Raji (cell line): ENCODE measurements around the gene MPG.

Experiments used
- POLR2A ChIP-seq: IDR thresholded peaks from 2 replicates; pipeline ENCODE4 v1.6.1; 2011; ENCODE audit warnings: low read depth, low read length, control low read depth; ENCODE audit not compliant: insufficient read depth

Gene MPG

DNA sequence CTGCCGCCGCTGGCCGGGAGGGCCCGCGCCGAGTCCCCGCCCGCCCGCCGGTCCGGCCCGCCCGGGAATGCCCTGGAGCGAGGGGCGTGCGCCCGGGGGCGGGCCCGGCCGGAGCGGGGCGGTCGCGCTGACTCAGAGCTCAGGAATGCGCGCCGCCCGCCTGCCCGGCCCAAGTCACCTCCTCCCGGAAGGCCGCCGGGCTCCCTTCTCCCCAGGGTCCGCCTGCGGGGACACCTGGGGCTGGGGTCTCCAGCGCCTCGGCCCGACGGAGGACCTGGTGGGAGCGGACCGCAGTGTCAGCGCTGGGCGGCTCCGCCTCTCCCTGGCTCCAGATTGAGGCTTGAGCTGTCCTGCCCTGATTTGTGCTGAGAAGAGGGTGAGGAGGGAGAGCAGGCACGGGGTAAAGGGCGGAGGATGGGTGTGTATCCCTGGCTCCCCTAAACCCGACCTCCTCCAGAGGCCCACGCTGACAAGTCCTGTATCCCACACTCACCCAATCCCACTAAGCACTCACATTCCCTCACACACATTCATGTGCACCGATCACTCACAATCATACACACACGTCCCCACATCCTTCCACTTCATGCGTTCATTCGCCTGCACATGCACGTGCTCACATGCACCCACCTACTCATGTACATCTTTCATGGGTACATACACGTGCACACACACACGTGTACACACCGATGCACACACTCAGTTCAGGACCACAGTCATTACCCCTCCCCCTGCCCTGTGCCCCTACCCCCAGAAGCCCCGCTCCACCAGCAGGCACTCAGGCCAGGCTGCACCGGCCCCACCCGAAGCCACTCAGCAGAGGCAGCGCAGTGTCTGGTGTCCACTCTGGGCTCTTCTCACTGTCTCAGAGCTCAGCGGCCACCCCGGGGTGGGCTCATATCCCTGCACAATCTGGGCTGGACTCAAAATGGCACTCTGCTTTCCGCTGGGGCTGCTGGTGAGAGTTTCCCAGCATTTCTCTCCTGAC lies 5.2 kb upstream of the MPG start, which contains the start of gene RHBDF1:
Gene RHBDF1 (minus strand): TSS at position 71 of the 988 bp plus-strand sequence. CDS start 7,616 bp downstream, outside the sequence.
- no peak for TF ChIP-seq POLR2A

DNA sequence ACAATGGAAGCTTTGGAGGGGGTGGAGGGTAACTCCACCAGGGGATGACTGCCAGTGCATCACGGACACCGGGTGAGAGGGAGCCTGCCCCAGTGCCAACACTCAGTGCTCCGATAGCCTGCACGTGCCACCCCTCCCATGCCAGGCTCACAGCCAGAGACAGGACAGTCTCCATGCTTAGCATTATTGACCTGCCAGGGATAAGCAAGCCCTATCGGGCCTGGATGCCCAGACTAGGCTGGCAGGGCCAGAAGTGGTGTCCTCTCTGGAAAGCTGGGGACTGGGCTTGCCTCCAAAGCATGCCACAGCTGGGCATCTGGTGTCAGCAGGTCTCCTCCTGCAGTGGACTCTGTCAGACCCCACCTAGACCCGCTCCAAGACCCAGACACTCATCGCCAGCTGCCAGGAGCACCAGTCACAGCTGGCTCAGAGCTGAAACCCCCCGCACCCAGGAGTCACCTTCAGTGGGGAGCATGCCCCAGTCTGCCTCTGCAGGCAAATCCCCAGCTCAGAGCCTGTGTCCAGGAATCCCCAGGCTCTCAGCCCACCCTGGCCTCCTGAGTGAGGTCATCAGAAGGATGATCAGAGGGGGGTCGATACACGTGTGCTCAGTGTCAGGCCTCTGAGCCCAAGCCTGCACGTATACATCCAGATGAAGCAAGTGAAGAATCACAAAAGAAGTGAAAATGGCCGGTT lies 3.8 kb upstream of the MPG start:
- no peak for TF ChIP-seq POLR2A

DNA sequence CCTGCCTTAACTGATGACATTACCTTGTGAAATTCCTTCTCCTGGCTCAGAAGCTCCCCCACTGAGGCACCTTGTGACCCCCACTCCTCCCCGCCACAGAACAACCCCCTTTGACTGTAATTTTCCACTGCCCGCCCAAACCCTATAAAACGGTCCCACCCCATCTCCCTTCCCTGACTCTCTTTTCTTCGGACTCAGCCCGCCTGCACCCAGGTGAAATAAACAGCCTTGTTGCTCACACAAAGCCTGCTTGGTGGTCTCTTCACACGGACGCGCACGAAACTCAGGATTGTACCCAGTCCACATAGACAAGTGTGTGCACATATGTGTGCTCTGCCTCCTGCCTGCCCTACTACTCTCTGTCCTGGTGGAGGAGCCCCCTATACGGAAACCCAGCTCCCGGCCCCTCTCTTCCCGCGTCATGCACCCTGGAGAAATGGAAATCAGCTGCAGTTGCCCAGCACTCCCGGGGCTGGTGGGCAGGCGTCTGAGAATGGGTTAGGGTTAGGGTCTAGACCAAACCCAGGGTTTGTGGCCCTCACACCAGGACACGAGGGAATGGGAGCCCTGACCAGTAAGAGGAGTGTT lies 3.2 kb upstream of the MPG start:
- no peak for TF ChIP-seq POLR2A

DNA sequence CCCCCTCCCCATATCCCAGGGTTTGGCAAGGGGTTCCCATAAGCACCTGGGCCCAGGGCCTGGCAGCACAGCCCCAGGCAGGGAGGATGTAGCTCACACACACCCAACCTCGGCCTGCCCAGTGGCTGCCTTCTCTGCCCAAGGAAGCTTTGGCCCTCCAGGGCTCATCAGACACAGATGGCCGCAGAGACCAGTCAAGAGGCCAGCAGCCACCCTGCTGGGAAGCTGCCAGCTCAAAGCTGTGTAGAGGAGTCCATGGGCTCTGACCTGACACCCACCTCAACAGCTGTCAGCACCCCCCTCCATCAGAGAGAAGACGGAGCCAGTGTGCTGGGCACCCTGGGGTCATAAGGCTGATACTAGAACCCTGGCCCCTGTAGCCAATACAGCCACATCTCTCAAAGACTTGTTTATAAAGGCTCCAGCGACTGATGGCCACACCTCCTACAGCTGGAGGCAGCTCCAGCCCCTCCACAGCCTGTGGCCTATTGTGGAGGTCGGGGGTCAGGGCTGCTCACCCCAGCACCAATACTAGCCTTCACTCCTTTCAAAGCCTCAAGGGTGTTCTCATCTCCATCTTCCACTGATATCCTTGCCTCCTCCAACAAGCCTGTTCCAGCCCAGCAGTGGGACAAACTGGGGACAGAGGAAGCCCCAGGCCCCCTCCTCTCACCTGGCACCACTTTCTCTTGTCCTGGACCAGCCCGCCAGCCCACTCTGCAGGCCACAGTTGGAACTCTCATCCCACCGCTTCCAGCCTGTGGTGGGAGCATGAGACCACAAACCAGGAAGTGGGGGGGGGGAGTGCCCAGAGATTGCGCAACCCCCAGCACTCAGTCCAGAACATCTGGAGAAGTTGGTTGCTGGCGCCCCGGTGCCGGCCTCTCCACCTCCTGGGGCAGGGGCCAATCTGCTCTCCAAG lies 2.2 kb upstream of the MPG start:
- no peak; the same call in 1 of the 2 replicates for TF ChIP-seq POLR2A

DNA sequence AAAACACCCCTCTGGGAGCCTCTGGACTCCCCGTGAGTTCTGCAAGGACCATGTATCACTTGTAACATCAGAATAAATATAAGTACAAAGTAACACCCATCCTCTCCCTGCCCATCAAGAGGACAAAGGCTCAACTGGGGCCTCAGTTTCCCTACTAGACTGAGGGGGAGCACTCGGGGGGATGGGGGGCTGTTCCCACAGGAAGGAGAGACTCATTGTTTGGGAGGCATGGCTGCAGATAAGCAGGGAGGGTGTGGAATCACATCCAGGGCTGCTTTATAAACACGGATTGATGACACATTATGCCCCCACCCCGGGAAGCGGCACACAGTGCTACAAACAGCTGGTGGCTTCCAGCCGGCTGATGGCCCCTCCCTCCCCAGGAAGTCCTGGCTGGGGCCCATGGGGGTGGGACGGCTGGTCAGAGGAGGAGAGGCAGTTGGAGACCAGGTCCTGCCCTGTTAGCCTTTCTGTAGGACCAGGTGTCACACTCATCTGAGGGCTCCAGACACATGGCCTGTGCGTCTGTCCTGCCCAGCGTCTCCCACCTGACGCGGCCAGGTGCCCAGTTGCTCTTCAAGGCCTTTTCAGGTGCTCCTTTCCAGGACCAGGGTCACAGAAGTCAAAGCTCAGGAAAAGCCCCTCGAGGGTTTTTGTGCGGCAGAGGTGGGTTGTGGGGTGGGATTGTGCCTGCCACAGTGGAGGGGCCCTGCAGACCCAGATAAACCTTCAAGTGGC lies 1.3 kb upstream of the MPG start:
- TF ChIP-seq POLR2A = no peak

DNA sequence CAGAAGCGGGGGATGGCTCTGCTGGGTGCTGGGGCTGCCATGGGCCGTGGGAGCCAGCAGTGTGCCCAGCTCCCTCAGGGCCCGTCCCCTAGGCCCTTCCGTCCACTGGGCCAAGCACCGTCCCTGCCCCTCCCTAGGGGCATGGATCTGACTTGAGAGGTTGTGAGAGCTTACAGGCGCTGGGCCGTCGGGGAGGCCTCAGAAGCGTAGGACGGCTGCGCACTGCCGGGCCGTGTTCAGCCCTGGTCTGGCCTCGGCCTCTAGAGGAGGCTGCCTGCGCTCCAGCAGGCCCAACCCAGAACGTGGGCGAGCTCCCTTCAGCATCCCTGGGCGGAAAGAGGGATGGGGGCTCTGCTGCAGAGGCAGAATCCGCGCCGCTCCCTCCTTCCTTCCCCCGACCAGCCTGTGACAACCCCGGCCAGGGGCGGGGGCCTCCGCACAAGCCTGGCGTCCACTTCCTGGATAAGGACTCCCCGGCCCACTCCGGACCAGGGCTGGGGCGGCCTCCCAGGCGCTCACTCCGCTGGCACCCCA lies 685 bp upstream of the MPG start:
- no peak; the same call in 1 of the 2 replicates for TF ChIP-seq POLR2A

DNA sequence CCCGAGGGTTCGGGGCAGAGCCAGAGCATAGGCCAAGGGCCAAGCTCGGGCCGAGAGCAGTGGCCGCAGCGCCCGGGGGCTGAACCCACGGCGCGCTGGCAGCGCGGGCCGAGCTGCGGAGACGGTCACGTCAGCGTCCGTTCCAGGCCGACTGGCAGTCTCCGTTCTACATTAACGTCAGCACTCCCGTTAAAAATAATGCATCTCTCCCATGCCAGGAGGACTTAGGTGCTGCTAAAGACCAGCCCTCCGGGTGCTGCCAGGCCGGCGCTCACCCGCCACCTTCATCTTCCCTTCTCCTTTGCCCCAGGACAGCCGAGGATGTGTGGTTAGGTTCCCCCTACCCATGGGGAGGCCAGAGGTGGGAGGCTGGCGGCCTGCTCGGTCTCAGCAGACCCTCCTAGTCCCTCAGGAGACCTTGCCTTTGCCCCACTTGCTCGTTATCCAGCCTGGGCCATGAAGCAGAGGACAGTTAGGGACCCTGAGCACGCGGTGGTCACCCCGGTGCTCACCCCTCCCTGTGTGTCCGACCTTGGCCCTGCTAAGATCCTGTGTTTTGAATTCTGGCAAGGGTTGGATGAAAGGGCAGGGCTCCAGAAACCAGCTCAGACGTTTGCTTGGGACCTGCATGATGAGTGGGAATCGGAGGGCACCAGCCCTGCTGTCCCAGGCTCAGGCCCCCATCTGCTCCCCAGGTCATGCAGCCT lies 572 bp downstream of the MPG start:
- TF ChIP-seq POLR2A = no peak

DNA sequence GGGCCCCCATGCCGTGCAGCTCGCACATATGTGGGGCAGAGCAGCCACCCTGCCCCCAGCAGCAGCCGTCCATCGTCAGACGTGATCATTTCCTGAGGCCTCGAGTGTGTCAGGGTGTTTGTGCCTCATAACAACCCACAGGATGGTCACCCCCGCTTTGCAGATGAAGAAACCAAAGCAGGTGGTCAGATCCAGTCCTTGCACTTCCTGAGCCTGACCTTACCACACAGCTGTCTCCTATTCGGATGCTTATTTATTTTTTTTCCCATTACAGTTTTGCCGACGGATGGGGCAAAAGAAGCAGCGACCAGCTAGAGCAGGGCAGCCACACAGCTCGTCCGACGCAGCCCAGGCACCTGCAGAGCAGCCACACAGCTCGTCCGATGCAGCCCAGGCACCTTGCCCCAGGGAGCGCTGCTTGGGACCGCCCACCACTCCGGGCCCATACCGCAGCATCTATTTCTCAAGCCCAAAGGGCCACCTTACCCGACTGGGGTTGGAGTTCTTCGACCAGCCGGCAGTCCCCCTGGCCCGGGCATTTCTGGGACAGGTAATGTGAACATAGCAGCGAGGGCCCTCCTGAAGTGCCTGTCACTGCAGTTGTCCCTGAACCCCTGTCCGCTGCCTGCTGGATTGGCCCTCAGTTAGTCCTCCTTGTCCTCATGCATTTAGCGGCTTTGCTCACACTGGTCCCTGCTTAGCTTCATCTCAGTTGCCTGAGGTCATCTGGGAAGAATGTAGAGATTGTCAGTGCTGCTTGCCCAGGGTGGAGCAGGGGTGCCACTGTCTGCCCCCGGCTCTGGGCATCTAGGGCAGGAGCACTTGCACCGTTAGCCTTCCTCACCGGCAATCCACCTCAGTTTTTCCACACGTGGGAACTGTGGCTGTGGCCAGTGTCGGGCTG lies 1.4 kb downstream of the MPG start:
- TF ChIP-seq POLR2A = no peak

DNA sequence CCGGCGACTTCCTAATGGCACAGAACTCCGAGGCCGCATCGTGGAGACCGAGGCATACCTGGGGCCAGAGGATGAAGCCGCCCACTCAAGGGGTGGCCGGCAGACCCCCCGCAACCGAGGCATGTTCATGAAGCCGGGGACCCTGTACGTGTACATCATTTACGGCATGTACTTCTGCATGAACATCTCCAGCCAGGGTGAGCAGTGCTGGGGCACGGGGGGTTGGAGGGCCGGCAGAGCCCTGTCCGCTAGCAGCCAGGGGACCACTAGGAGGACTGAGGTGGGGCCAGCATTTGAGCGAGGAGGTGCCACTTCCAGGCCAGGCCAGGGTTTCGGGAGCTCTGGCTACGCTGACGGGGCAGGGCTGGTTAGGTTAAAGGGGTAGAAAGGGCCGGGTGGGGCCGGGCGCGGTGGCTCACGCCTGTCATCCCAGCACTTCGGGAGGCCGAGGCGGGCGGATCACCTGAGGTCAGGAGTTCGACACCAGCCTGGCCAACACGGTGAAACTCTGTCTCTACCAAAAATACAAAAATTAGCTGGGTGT lies 5.1 kb downstream of the MPG start:
- no peak for TF ChIP-seq POLR2A

DNA sequence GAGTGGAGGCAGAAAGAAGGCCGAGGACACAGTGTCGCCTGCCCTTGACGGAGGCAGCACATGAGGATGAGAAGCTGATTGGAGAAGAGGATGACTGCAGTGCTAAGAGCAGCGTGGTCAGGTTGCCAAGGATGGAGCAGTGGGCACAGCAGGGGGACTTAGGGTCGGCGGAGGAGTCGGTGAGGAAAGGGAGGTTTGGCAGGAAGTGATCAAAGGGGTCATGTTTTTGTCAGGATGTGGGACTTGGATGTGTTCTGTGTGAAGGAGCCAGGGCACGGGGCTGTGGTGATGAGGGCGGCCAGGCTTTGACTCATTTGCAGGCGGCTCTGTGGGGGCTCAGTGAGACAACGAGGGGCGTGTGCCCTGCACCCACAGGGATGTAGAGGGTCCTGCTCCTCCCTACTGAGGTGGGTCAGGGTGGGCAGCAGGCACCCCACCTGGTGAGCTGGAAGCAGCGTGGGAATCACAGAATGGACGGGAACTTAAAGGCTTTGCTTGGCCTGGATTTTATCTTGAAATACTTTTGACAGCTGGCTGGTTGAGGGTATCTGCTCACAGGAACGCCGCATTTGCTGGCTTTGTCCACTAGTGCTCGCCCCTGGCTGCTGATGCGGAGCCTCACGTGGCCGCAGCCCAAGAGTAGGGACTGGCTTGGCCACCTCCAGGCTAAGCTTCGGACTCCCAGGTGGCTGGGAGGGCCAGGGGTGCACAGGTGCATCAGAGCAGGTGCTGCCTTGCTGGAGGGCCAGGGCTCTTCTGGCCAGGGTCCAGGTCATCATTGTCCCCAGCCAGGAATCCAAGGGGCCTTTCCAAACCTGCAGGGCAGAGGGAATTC lies 6.0 kb downstream of the MPG start:
- TF ChIP-seq POLR2A = no peak
